ENCODE measurements around the gene RABEP1.

RABEP1 gene

DNA sequence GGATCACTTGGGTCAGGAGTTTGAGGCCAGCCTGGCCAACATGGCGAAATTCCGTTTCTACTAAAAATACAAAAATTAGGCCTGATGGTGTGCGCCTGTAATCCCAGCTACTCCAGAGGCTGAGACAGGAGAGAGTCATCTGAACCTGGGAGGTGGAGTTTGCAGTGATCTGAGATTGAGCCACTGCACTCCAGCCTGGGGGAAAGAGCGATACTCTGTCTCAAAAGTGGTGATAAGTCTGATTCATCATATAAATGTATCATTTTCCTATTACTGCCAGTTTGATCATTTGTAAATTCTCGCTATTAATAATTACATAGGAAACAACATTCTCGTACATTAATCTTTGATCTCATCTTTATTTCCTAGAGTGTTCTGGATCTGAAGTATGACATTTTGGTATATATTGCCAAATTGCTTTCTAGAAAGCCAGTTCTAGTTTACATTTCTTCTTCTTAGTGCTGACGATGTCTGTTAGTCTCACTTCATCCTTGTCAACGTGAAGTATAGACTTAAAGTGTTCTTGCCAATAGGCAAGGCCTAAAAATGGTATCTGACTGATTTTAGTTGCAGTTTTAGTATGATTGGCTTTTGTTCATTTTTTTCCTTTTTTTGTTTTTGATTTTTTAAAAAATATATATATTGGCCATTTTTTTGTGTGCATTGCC, 9.7 kb downstream of the RABEP1 start:
- DNase-seq (ENCODE audit: low read depth in 1 of 2, low spot score in 1 of 2) = no peak
- Histone ChIP-seq H3K4me3 (replicated peaks; ENCODE audit: insufficient read depth, low read length) (no peak overlapping the region), H3K27ac (replicated peaks) (no peak overlapping the region), H3K27me3 (ENCODE audit: insufficient read depth, poor library complexity, severe bottlenecking) (no peaks in the 10 kb centered on the region)
- no peak for TF ChIP-seq GABPA (IDR thresholded peaks at IDR 0.05; ENCODE audit: low read depth)
- TF ChIP-seq SPI1 (IDR thresholded peaks at IDR 0.05; ENCODE audit: borderline replicate concordance, low read depth) = no peak
- TF ChIP-seq CTCF (IDR thresholded peaks at IDR 0.05; ENCODE audit: insufficient read depth, low read length) = no peak
- no peak for TF ChIP-seq POLR2AphosphoS5 (IDR thresholded peaks at IDR 0.05; ENCODE audit: low read depth)
- no peak for TF ChIP-seq REST (IDR thresholded peaks at IDR 0.05; ENCODE audit: insufficient replicate concordance, low read depth)

GRCh38 chr17:5297245-5297644, 15.2 kb downstream of the RABEP1 start:
- Histone ChIP-seq H3K27me3 (ENCODE audit: insufficient read depth, poor library complexity, severe bottlenecking) (no peaks in the 10 kb centered on the region), H3K4me3 (replicated peaks; ENCODE audit: insufficient read depth, low read length) (no peak overlapping the region), H3K27ac (replicated peaks) (no peak overlapping the region)
- TF ChIP-seq REST (IDR thresholded peaks at IDR 0.05; ENCODE audit: insufficient replicate concordance, low read depth) (no peak), GABPA (IDR thresholded peaks at IDR 0.05; ENCODE audit: low read depth) (no peak), CTCF (IDR thresholded peaks at IDR 0.05; ENCODE audit: insufficient read depth, low read length) (no peak), SPI1 (IDR thresholded peaks at IDR 0.05; ENCODE audit: borderline replicate concordance, low read depth) (no peak), POLR2AphosphoS5 (IDR thresholded peaks at IDR 0.05; ENCODE audit: low read depth) (no peak)
- no peak for DNase-seq (ENCODE audit: low read depth in 1 of 2, low spot score in 1 of 2)

GRCh38 chr17:5299383-5299782, 17.3 kb downstream of the RABEP1 start:
- Histone ChIP-seq H3K4me3 (replicated peaks; ENCODE audit: insufficient read depth, low read length) (no peak overlapping the region), H3K27ac (replicated peaks) (no peak overlapping the region), H3K27me3 (ENCODE audit: insufficient read depth, poor library complexity, severe bottlenecking) (no peaks in the 10 kb centered on the region)
- DNase-seq (ENCODE audit: low read depth in 1 of 2, low spot score in 1 of 2) = no peak
- no peak for TF ChIP-seq CTCF (IDR thresholded peaks at IDR 0.05; ENCODE audit: insufficient read depth, low read length)
- TF ChIP-seq REST (IDR thresholded peaks at IDR 0.05; ENCODE audit: insufficient replicate concordance, low read depth) = no peak
- no peak for TF ChIP-seq SPI1 (IDR thresholded peaks at IDR 0.05; ENCODE audit: borderline replicate concordance, low read depth)
- TF ChIP-seq POLR2AphosphoS5 (IDR thresholded peaks at IDR 0.05; ENCODE audit: low read depth) = no peak
- TF ChIP-seq GABPA (IDR thresholded peaks at IDR 0.05; ENCODE audit: low read depth) = no peak

Measured in HL-60 (cell line).